Endothelial cell of umbilical vein (primary cell): ENCODE data around the gene GPR42.

ENCODE experiments used
- CTCF ChIP-seq, 2 donors: IDR thresholded peaks; 1 replicate in 1 of 2; 2 replicates in 1 of 2; pipeline ENCODE4 v1.5.1; 2011; ENCODE audit warnings: low read length in 2 of 2, mild to moderate bottlenecking in 2 of 2, moderate library complexity in 2 of 2, control low read depth in 1 of 2, inconsistent platforms in 1 of 2, low read depth in 1 of 2; ENCODE audit not compliant: insufficient read depth in 1 of 2; ENCODE audit errors: extremely low read depth in 1 of 2
- EZH2 ChIP-seq: IDR thresholded peaks from 2 replicates; pipeline ENCODE4 v1.6.1; 2012; ENCODE audit warnings: borderline replicate concordance, low read depth, mild to moderate bottlenecking, moderate library complexity, low read length, inconsistent platforms; ENCODE audit not compliant: severe bottlenecking
- FOS ChIP-seq: IDR thresholded peaks from 2 replicates; pipeline ENCODE4 v1.6.1; 2011; ENCODE audit warnings: mild to moderate bottlenecking, low read length, moderate library complexity, borderline replicate concordance; ENCODE audit not compliant: insufficient read depth
- JUN ChIP-seq: IDR thresholded peaks from 2 replicates; pipeline ENCODE4 v1.6.1; 2011; ENCODE audit warnings: borderline replicate concordance, low read depth; ENCODE audit not compliant: insufficient read length, insufficient read depth
- MAX ChIP-seq: IDR thresholded peaks from 2 replicates; pipeline ENCODE4 v1.6.1; 2011; ENCODE audit not compliant: insufficient read depth, insufficient read length
- MYC ChIP-seq: IDR thresholded peaks from one replicate; pipeline ENCODE4 v1.6.1; 2011; ENCODE audit warnings: mild to moderate bottlenecking, low read depth, low read length
- POLR2A ChIP-seq: IDR thresholded peaks from 2 replicates; pipeline ENCODE4 v1.6.1; 2012; ENCODE audit warnings: low read depth, mild to moderate bottlenecking, control low read depth, low read length
- POLR2AphosphoS5 ChIP-seq: IDR thresholded peaks from 2 replicates; pipeline ENCODE4 v1.6.1; 2012; ENCODE audit warnings: low read depth, mild to moderate bottlenecking, control low read depth, low read length, moderate library complexity; ENCODE audit not compliant: insufficient read depth

- no peak for TF ChIP-seq CTCF (IDR thresholded peaks at IDR 0.05; ENCODE audit: extremely low read depth in 1 of 2, insufficient read depth in 1 of 2, low read depth in 1 of 2, low read length in 2 of 2)
- no peak for TF ChIP-seq POLR2A
- no peak for TF ChIP-seq POLR2AphosphoS5
- TF ChIP-seq MYC = no peak
- TF ChIP-seq EZH2 = no peak
- no peak for TF ChIP-seq MAX
- TF ChIP-seq FOS = no peak
- TF ChIP-seq JUN = no peak
These were observed 39.2 kb upstream of the GPR42 start for GRCh38 chr19:35331551-35332214.
